Measurements from ENCODE around the gene BMPR1B. TPM values are rescaled to one million over a fixed set of nuclear protein-coding genes. Genes with fewer than 3 reads are reported as not detected.

The BMPR1B gene
- total RNA-seq, 1 experiment from 2014 or later = 0.35 TPM

GRCh38 chr4:95007998-95008397 is 250.2 kb downstream of the BMPR1B start:
- no peak overlapping the region for H3K56ac ChIP-seq (ENCODE audit: insufficient read length, low read depth, low read length)
- H3K4me2 ChIP-seq (ENCODE audit: insufficient read depth, insufficient read length, low read length) = no peak overlapping the region
- H3K79me1 ChIP-seq (ENCODE audit: insufficient read depth, low read depth, low read length, poor library complexity, severe bottlenecking) = no peaks in the 10 kb centered on the region
- H3K27ac ChIP-seq (ENCODE audit: insufficient read length, low read depth, low read length) = no peak overlapping the region
- no peak overlapping the region for H3K27ac Mint-ChIP-seq
- no peak for DNase-seq
- no peaks in the 10 kb centered on the region for H3K27me3 ChIP-seq (ENCODE audit: insufficient read depth, low read length)
- H3K79me2 ChIP-seq (ENCODE audit: insufficient read depth, low read length) = no peaks in the 10 kb centered on the region
- no peak overlapping the region for H2BK15ac ChIP-seq (ENCODE audit: low read depth, low read length)
- no peak overlapping the region for H3K4ac ChIP-seq (ENCODE audit: low read depth, low read length)
- H3K4me1 Mint-ChIP-seq = no peaks in the 10 kb centered on the region
- no peaks in the 10 kb centered on the region; the same call in 1 of the 2 replicates for H3K27me3 Mint-ChIP-seq (ENCODE audit: low read depth)
- H3K36me3 Mint-ChIP-seq (ENCODE audit: insufficient read depth in 1 of 3, low read depth in 3 of 3) = no peaks in the 10 kb centered on the region
- no peaks in the 10 kb centered on the region for H3K9me3 ChIP-seq (ENCODE audit: control insufficient read depth, low read depth, low read length)
- H3K9ac ChIP-seq (ENCODE audit: extremely low read depth, insufficient read length, low read length) = no peak overlapping the region
- no peak overlapping the region for H4K8ac ChIP-seq (replicated peaks; ENCODE audit: insufficient read length, low read depth, low read length)
- H3T11ph ChIP-seq (ENCODE audit: low read length) = no peak overlapping the region
- H4K91ac ChIP-seq (ENCODE audit: insufficient read length, low read depth, low read length) = no peak overlapping the region
- no peak overlapping the region for H3K23ac ChIP-seq (ENCODE audit: insufficient read length, low read depth, low read length)
- H4K20me1 ChIP-seq (ENCODE audit: control insufficient read depth, insufficient read depth, insufficient read length) = no peaks in the 10 kb centered on the region
- H3K18ac ChIP-seq (ENCODE audit: insufficient read length, low read depth, low read length) = no peak overlapping the region
- H4K5ac ChIP-seq (ENCODE audit: insufficient read length, low read depth, low read length) = no peak overlapping the region
- H3K14ac ChIP-seq (ENCODE audit: insufficient read depth, low read length) = no peak overlapping the region
- TF ChIP-seq CTCF (conservative IDR thresholded peaks at IDR 0.05) = no peak
- no peak overlapping the region for H2AK5ac ChIP-seq (ENCODE audit: insufficient read length, low read length)
- no CpG with 5 or more reads among the region's 3 CpGs for WGBS (ENCODE audit: extremely low coverage, insufficient read length, low lambda C conversion rate)
- H3K9me3 Mint-ChIP-seq = no peaks in the 10 kb centered on the region
- H2BK12ac ChIP-seq (ENCODE audit: insufficient read length, low read depth, low read length) = no peak overlapping the region
- H3K4me3 Mint-ChIP-seq = no peak overlapping the region
- no peak overlapping the region for H2AFZ ChIP-seq (ENCODE audit: low read length)
- H3K4me1 ChIP-seq (ENCODE audit: insufficient read depth, low read length) = no peaks in the 10 kb centered on the region
- no peak overlapping the region for H2BK5ac ChIP-seq (ENCODE audit: insufficient read length, low read length)
- no peak overlapping the region for H2BK20ac ChIP-seq (ENCODE audit: low read depth, low read length, poor library complexity, severe bottlenecking)
- H3K23me2 ChIP-seq (ENCODE audit: insufficient read length, low read depth, low read length, poor library complexity, severe bottlenecking) = no peaks in the 10 kb centered on the region
- H2BK120ac ChIP-seq (ENCODE audit: low read depth, low read length, poor library complexity, severe bottlenecking) = no peak overlapping the region

Data from H9 (cell line).